ENCODE measurements around the gene NELFCD. TPM values are rescaled to one million over a fixed set of nuclear protein-coding genes. Genes with fewer than 3 reads are reported as not detected.

NELFCD gene
- total and polyA plus RNA-seq, 9 of the 15 experiments (the other 6 are each of a cell fraction or from before 2014, with no cell fraction given), result 11.7 to 163 (median 96.5) TPM

- Histone ChIP-seq H3K4me1 (replicated peaks in 1 of 2; ENCODE audit: control insufficient read depth in 2 of 2, insufficient read depth in 2 of 2, low read length in 2 of 2) (peaks cover 0 to 7% of the 10 kb centered on the region in 2 experiments; a peak in 1 of 5 replicates), H2AFZ (ENCODE audit: low read depth, low read length) (no peak overlapping the region), H3K79me2 (ENCODE audit: control insufficient read depth, insufficient read depth, low read length) (0 out of 3 replicates have a peak, but pooled peaks cover under 1% of the 10 kb centered on the region), H3K9me1 (ENCODE audit: control insufficient read depth, insufficient read depth, low read length) (no peaks in the 10 kb centered on the region), H3K4me3 (no peak overlapping the region), H3K4me2 (ENCODE audit: insufficient read depth, low read length) (no peak overlapping the region), H3K36me3 (ENCODE audit: control insufficient read depth, insufficient read depth, low read length) (peaks cover 98% of the 10 kb centered on the region), H4K20me1 (replicated peaks; ENCODE audit: control insufficient read depth, insufficient read depth, low read length) (0 out of 2 replicates have a peak, but pooled peaks cover 4% of the 10 kb centered on the region), H3K27ac (ENCODE audit: extremely low read depth, low read depth, low read length) (no peak overlapping the region), H3K27me3 (ENCODE audit: control insufficient read depth in 2 of 2, insufficient read depth in 2 of 2, low read length in 2 of 2) (no peaks in the 10 kb centered on the region), H3K9me3 (replicated peaks; ENCODE audit: control insufficient read depth, insufficient read depth, low read depth, low read length) (no peaks in the 10 kb centered on the region), H3K9ac (ENCODE audit: insufficient read depth in 1 of 2, low read depth in 2 of 2, low read length in 2 of 2) (no peak overlapping the region)
- intact Hi-C loops (cut with micrococcal nuclease), result no loop called here
- ChIA-PET CTCF (ENCODE audit: low intra/inter-chr PET ratio) (no interaction called here), POLR2A (interaction anchor here (0.7 to 4.0 kb wide), 6 partner anchors 10 to 35 kb away, joined by 3 to 29 read pairs (median 4); partner anchors contain the start of genes NELFCD and TUBB1)
- 95% methylated on average over 3 of the region's 3 CpGs for WGBS (ENCODE audit: insufficient coverage, low coverage, missing lambda C conversion rate)
- no peak for TF ChIP-seq HMG20B (CRISPR knock-in tag; IDR thresholded peaks at IDR 0.05)
- TF ChIP-seq NFXL1 (CRISPR knock-in tag; IDR thresholded peaks at IDR 0.05), result no peak
- no peak for TF ChIP-seq ZNF644 (tag; IDR thresholded peaks at IDR 0.05; ENCODE audit: low read depth)
- no peak for TF ChIP-seq CBFA2T2 (conservative IDR thresholded peaks at IDR 0.05)
- TF ChIP-seq ARNT (IDR thresholded peaks at IDR 0.05), result no peak
- no peak for TF ChIP-seq POLR3G (IDR thresholded peaks at IDR 0.05; ENCODE audit: extremely low read depth, insufficient read length, insufficient replicate concordance)
- no peak for TF ChIP-seq ZNF41 (CRISPR knock-in tag; conservative IDR thresholded peaks at IDR 0.05)
- ATAC-seq, result no peak
- BruUV-seq (replicated peaks), result no TSS peak
- in situ Hi-C loops (cut with MboI), result no loop called here
- no peak for FAIRE-seq
- DNase-seq (ENCODE audit: extremely low read depth in 1 of 4, low spot score in 3 of 4), result no peak
Measured at GRCh38 chr20:58992911-58993310, 11.9 kb downstream of the NELFCD start.
